ENCODE results near the gene DNAAF3. TPM values are rescaled to one million over a fixed set of nuclear protein-coding genes. Genes with fewer than 3 reads are reported as not detected.

DNAAF3 gene
- under 0.01 TPM in 1 of 2 replicates, not detected in the other for total RNA-seq

DNA sequence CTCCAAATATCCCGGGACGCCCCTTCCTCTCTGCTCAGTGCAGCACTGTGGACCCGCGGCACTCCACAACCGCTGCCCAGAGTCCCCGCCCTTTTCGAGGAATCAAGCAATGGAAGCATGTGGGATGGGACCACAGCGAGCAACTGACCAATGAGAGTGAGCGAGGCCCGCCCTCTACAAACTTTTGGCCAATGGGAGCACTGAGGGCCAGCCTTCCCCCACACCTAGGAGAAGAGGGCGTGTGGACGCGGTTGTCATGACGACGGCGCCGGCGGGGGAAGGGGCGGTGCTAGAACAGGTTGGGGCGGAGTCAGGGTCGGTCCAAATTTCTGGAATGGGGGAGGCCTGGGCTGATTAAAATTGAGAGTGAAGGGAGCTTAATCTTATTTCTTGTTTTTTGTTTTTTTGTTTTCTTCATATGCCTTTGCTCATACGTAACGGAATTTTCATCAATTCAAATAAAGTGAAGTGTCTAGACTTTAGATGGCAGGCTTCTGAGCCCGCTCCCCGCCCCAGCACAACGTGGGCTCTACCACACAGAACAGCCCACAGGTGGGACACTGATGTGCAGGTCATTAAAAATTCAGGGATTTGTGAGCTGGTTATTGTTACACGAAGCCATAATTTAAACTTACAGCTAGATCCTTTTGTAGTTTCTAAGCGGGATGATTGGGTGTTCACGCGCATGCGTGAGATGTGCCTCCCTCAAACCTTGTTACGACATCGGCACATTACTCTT lies at the start of gene DNAAF3:
DNAAF3 (minus strand) TSS at position 84 of the 739 bp plus-strand sequence. CDS start 200 bp downstream, outside the sequence.
- TF ChIP-seq, protein P1, sequence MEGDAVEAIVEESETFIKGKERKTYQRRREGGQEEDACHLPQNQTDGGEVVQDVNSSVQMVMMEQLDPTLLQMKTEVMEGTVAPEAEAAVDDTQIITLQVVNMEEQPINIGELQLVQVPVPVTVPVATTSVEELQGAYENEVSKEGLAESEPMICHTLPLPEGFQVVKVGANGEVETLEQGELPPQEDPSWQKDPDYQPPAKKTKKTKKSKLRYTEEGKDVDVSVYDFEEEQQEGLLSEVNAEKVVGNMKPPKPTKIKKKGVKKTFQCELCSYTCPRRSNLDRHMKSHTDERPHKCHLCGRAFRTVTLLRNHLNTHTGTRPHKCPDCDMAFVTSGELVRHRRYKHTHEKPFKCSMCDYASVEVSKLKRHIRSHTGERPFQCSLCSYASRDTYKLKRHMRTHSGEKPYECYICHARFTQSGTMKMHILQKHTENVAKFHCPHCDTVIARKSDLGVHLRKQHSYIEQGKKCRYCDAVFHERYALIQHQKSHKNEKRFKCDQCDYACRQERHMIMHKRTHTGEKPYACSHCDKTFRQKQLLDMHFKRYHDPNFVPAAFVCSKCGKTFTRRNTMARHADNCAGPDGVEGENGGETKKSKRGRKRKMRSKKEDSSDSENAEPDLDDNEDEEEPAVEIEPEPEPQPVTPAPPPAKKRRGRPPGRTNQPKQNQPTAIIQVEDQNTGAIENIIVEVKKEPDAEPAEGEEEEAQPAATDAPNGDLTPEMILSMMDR (IDR thresholded peaks at IDR 0.05; ENCODE audit: insufficient read depth, low read depth, low read length): no peak
- H3K4me3 ChIP-seq (ENCODE audit: low read depth, low read length): peak within 1 kb of the TSS; percentile 67
- peak; percentile 97 for DNase-seq (ENCODE audit: low read depth)

DNA sequence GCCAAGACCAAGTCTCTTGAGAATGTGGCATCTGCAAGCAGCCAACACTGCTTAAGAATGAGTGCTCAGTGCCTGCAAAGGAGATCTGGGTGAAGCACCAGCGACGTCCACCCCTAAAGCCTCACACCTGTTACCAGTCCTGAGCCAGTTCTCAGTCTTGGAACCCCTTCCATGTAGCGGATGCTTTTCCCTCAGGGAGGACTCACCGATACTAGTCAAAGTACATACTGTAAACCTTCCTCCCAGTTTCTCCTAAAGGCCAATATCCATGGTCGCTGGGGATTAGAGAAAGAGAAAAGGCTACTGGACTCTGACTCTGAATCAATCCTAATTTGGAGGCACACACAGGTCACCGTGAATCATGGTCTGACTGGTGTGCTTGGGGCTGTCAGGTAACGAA lies 47.1 kb upstream of the DNAAF3 start:
- DNase-seq (ENCODE audit: low read depth): no peak
- no peak overlapping the region for H3K4me3 ChIP-seq (ENCODE audit: low read depth, low read length)
- TF ChIP-seq, protein P1 (IDR thresholded peaks at IDR 0.05; ENCODE audit: insufficient read depth, low read depth, low read length): no peak

- H3K4me3 ChIP-seq (ENCODE audit: low read depth, low read length): no peak overlapping the region
- no peak for DNase-seq (ENCODE audit: low read depth)
- TF ChIP-seq, protein P1 (IDR thresholded peaks at IDR 0.05; ENCODE audit: insufficient read depth, low read depth, low read length): peak; percentile 19
These were observed 46.0 kb upstream of the DNAAF3 start for GRCh38 chr19:55212447-55212846.

DNA sequence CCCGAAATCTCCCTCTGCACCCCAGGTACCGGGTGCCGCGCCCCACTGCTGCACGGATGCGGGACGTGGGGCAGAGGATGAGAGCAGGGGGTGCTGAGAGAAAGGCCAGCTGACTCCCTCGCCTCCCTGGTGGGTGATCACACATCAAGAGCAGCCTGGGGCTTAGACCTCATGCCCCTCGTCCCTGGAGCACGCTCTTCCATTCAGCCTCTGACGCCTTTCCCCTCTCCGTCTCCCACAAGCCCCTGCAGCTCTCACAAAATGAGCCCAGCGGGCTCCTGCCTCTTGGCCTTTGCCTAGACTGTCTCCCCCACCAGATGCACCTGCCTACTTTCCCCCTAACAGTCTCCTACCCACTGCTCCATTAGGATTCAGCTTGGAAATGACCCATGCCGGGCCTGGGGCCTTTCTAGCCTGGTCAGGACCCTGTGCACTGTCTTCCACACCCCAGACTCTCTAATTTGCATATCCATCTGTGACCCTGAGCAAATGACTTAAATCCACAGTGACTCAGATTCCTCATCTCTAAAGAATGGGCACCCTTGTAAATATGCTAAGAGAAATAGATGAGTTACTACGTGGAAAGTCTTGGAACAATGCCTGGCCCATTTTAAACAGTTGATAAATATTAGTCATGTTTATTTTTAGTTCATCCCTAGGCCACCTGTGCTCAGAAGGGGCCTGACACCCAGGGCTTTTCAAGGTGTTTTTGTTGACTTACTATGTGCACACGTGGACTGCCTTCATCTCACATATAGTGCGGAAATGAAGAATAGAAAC lies 43.5 kb upstream of the DNAAF3 start:
- TF ChIP-seq, protein P1 (IDR thresholded peaks at IDR 0.05; ENCODE audit: insufficient read depth, low read depth, low read length): no peak
- peak; percentile 95 for DNase-seq (ENCODE audit: low read depth)
- H3K4me3 ChIP-seq (ENCODE audit: low read depth, low read length): no peak overlapping the region

GRCh38 chr19:55208880-55209692 lies 42.7 kb upstream of the DNAAF3 start, which contains the start of gene PTPRH:
TSS of gene PTPRH (minus strand) at chr19:55209501. CDS start at chr19:55209433, 68 bp downstream.
- no peak within 1 kb of the TSS for H3K4me3 ChIP-seq (ENCODE audit: low read depth, low read length)
- DNase-seq (ENCODE audit: low read depth): no peak
- TF ChIP-seq, protein P1 (IDR thresholded peaks at IDR 0.05; ENCODE audit: insufficient read depth, low read depth, low read length): no peak

All from fibroblast of villous mesenchyme (primary cell).